Fibroblast of pulmonary artery (primary cell): ENCODE measurements around the gene ECE1.

Experiments used
- DNase-seq: peaks from one replicate; pipeline ENCODE4 v3.0.0-alpha.2; 2010; ENCODE audit warnings: low read depth
- H3K4me3 ChIP-seq: replicated peaks from 2 replicates; pipeline ENCODE4 v1.5.1; 2011; ENCODE audit warnings: low read depth, mild to moderate bottlenecking, control low read depth, low read length, moderate library complexity
- TF ChIP-seq, protein P1 (sequence below): IDR thresholded peaks from 2 replicates; pipeline ENCODE4 v1.5.1; 2011; ENCODE audit warnings: mild to moderate bottlenecking, control low read depth, low read length, inconsistent platforms; ENCODE audit errors: missing control alignments

The ECE1 gene

DNA sequence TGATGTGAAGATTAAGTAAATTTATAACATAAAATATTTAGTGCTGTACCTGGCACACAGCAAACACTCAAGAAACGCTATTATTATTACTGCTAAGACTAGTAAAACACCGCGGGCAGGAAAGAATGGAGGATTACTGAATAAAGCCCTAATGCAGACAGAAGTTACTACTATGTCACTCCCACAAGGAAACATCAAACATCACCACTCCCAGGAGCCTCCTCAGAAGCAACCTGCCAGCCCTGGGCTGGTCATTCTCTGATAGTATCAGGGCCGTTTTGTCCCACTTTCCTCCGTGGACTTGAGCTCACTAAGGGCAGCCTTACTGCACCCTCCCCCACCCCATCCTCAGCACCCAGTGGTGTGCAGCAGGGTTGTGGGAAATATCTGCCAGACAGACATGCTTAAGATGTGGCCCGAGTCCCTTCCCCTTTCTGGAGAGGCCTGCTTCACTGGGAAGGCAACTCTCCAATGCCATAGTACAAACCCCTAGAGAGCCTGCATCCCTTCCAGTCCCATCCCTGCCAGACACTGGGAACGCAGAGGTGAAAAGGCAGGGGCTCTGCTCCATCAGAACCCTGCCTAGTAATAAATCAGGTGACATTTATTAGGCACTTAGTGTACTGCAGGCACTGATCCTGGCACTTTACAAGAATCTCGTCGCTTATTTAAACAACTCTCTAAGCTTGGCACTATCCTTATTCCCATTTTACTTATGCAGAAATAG, 41.7 kb upstream of the ECE1 start:
- TF ChIP-seq, protein P1, sequence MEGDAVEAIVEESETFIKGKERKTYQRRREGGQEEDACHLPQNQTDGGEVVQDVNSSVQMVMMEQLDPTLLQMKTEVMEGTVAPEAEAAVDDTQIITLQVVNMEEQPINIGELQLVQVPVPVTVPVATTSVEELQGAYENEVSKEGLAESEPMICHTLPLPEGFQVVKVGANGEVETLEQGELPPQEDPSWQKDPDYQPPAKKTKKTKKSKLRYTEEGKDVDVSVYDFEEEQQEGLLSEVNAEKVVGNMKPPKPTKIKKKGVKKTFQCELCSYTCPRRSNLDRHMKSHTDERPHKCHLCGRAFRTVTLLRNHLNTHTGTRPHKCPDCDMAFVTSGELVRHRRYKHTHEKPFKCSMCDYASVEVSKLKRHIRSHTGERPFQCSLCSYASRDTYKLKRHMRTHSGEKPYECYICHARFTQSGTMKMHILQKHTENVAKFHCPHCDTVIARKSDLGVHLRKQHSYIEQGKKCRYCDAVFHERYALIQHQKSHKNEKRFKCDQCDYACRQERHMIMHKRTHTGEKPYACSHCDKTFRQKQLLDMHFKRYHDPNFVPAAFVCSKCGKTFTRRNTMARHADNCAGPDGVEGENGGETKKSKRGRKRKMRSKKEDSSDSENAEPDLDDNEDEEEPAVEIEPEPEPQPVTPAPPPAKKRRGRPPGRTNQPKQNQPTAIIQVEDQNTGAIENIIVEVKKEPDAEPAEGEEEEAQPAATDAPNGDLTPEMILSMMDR, result no peak
- DNase-seq, result no peak
- H3K4me3 ChIP-seq, result no peak overlapping the region

DNA sequence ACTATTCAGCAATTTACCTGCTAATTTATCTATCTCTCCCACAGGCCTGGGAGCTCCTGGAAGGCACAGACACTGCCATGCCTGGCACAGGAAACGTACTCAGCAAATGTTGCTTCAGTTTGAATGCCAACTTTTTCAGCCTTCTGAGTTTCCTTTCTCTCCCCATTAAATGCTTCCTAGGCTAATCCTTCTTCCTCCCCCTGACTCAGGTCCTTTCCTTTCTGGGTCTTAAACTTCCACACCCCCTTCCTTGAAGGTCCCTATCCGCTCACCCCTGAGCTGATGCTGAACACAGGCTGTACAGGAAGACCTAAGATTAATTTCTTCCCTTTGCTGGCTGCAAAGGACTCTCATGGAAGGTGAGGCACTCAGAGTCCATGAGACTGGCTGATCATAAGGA, 40.3 kb upstream of the ECE1 start:
- no peak for DNase-seq

DNA sequence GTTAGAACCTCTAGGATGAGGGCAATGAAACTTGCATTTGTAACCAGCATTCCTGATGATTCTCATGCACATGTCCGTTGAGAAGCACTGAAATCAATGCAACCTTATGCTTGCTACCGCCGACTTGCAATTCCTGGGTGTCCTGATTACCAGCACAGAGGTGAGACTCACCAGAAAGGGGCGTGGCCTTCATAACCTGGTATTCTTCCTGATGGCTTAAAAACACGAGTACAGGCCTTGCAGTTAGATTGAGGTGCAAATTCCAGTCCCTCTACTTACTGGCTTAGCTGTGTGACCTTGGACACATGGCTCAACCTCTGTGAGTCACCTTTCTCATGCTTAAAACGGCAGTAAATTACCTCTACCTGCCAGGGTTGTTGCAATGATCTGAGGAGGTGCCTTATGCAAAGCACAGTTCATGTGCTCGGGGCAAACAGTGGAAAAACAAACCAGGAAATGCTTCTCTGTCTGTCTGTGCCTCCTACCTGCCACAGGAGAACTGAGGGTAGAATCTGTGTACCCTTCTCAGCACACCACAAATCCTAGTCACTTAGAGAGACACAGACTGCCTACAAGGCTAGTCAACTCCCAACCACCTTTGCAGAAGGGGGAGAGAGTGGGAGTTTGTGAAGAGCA, 39.1 kb upstream of the ECE1 start:
- H3K4me3 ChIP-seq, result no peak overlapping the region
- DNase-seq, result no peak
- TF ChIP-seq, protein P1, result no peak

More for the DNA sequence above, 40.3 kb upstream of the ECE1 start:
- TF ChIP-seq, protein P1, result no peak
- H3K4me3 ChIP-seq, result no peak overlapping the region

DNA sequence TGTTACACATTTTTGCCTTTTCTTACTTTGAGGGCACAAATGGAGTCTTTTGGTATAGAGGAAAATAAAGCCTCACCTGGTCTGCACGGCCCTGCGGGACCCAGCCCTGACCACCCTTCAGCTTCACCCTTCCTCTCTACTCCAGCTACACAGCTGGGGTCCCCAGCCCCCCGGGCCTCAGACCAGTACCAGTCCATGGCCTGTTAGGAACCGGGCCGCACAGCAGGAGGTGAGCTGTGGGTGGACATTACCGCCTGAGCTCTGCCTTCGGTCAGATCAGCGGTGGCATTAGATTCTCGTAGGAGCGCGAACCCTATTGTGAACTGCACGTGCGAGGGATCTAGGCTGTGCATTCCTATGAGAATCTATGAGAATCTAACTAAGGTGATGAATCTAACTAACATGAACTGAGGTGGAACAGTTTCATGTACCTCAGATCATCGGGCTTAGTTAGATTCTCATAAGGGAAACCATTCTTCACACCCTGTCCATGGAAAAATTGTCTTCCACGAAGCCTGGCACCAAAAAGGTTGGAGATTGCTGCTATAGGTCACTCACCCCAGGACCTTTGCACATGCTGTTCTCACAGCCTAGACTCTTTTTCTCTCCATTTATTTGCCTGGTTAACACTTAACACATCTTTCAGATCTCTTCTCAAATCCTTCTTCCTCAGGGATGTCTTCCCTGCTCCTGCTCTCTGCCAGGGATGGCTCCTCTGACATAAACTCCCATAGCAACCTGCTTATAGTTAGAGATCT, 37.5 kb upstream of the ECE1 start:
- TF ChIP-seq, protein P1, result no peak
- no peak overlapping the region for H3K4me3 ChIP-seq
- DNase-seq, result no peak

DNA sequence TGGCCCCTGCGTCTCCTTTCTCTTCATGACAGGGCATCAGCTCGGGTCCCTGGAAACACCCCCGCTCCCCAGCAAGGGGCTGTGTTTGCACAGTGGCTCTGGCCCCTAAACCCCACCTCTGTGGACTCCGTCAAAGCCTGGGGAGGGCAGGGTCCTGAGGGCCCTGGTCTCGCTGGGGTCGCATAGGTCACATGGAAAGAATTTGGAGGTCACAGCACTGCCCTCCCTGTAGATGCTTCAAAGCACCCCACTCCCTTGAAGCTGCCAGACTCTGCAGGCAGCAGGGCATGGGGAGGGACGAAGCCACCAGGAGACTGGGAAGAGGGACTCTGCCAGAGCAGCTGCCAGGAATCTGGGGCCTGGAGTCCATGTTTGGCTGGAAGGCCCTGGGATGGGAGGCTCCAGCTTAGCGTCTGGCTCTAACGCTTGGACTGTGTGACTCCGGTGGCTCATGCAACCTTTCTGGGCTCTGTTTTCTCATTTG, 36.6 kb upstream of the ECE1 start:
- no peak overlapping the region for H3K4me3 ChIP-seq
- TF ChIP-seq, protein P1, result no peak
- no peak for DNase-seq

DNA sequence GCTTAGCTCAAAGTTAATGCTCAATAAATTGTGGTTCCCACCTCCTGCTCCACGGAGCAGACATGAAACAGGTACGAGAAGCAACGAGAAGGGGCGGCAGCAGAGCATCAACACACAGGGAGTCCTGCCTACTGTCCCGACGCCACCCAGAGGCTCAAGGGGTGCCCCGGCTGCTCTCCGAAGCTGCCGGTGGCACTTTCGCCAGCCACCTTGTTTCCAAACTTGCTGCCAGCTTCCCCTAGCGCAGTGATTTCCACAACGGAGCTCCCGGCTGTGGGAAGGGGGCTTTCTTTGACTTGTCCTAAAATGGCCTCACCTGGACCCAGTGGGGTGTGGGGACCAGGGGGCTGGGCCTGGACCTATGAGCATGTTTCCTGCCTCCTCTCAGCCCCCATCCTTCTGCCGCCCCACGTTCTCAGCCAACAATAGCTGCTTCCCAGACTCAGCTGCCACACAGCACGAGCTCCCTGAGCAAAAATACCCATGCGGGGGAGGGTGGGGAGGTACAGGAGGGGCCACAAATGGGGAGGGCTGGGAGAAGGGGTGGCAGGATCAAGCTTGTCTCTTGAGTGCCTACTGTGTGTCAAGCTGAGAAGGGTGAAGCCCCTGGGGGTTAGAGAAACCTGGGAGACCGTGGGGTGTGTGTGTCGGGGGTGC, 35.6 kb upstream of the ECE1 start:
- H3K4me3 ChIP-seq, result no peak overlapping the region
- TF ChIP-seq, protein P1, result no peak
- DNase-seq, result no peak
